Tibial nerve (tissue), 4 donors: Measurements from ENCODE around the gene APBA3. TPM values are rescaled to one million over a fixed set of nuclear protein-coding genes. Genes with fewer than 3 reads are reported as not detected.

Source experiments
- DNase-seq, 2 donors: peaks; one replicate each; pipeline ENCODE4 v3.0.0-alpha.2; 2019; ENCODE audit warnings: low spot score in 2 of 2
- H3K27ac ChIP-seq, 4 donors: fragments of 200-600 bp; sonication (generic) in 3 of 4; one replicate each; pipeline ENCODE4 v1.5.1; 2017 to 2019; ENCODE audit warnings: mild to moderate bottlenecking in 1 of 4
- H3K27me3 ChIP-seq, 2 donors: fragments of 200-600 bp; sonication (generic) in 1 of 2; one replicate each; pipeline versions ENCODE4 v1.5.1 to v1.6.0; 2017 to 2019
- H3K36me3 ChIP-seq, 3 donors: fragments of 200-600 bp; sonication (generic); one replicate each; pipeline ENCODE4 v1.5.1; 2018 to 2019
- H3K4me1 ChIP-seq, 4 donors: fragments of 200-600 bp; sonication (generic) in 3 of 4; one replicate each; pipeline ENCODE4 v1.5.1; 2017 to 2019
- H3K4me3 ChIP-seq, 4 donors: fragments of 200-600 bp; sonication (generic) in 3 of 4; one replicate each; pipeline ENCODE4 v1.5.1; 2017 to 2019; ENCODE audit warnings: mild to moderate bottlenecking in 1 of 4, moderate library complexity in 1 of 4
- H3K9me3 ChIP-seq, 4 donors: fragments of 200-600 bp; sonication (generic) in 3 of 4; one replicate each; pipeline ENCODE4 v1.5.1; 2017 to 2019
- EP300 ChIP-seq, 2 donors: sonication (generic); formaldehyde crosslinking; IDR thresholded peaks; one replicate each; pipeline ENCODE4 v1.6.1; 2017; ENCODE audit warnings: antibody characterized with exemption in 2 of 2, mild to moderate bottlenecking in 1 of 2
- POLR2A ChIP-seq, 2 donors: fragments of 450-650 bp; IDR thresholded peaks; one replicate each; pipeline ENCODE4 v1.6.1; 2017; ENCODE audit warnings: antibody characterized with exemption in 2 of 2, mild to moderate bottlenecking in 2 of 2, moderate library complexity in 2 of 2
- WGBS, 2 donors: methylation state at CpG; one replicate each; pipeline ENCODE4 v1.1.5; 2018; 5-methylcytosine and 5-hydroxymethylcytosine counted together
- total RNA-seq, 4 donors: library from RNA; depleted of rRNA; stranded (reverse); fragments of >200 nt; gene quantifications; one replicate each; pipeline ENCODE4 v1.1.0, GENCODE V29; 2016
- TF ChIP-seq, protein P1 (sequence below), 5 experiments: fragments of 200-600 bp in 3 of 5; fragments of 450-650 bp in 2 of 5; sonication (generic) in 3 of 5; IDR thresholded peaks; one replicate each; pipeline ENCODE4 v1.5.1; 2016 to 2019; ENCODE audit warnings: antibody characterized with exemption in 5 of 5, mild to moderate bottlenecking in 3 of 5, moderate library complexity in 2 of 5

APBA3 gene
- total RNA-seq, 4 donors from 2014 or later: 21.6 to 51.0 (median 34.7) TPM

DNA sequence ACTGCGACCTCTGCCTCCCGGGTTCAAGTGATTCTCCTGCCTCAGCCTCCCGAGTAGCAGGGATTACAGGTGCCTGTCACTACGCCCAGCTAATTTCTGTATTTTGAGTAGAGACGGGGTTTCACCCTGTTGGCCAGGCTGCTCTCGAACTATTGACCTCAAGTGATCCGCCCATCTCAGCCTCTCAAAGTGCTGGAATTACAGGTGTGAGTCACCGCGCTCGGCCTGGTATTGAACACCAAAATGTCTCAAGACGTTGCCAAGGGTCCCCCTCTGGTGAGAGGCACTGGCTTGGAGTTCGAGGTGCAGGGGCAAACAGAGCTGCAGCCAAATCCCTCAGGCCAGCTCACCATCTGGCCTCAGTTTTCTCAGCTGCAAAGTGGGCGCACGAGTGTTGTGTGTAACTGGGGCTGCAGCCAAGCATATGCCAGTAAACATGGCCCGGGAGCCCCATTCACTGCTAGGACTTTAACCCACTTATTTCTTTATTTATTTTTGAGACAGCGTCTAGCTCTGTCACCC lies 45.3 kb downstream of the APBA3 start:
- no peak for DNase-seq
- H3K27ac ChIP-seq: no peak overlapping the region
- H3K4me3 ChIP-seq: no peak overlapping the region
- H3K4me1 ChIP-seq: peaks cover 0 to 24% (median 0%) of the 10 kb centered on the region in 4 donors
- WGBS, 2 donors: 68 to 84% methylated on average over 9 to 16 of the region's 16 CpGs
- H3K27me3 ChIP-seq: peaks cover 0 to 34% of the 10 kb centered on the region in 2 donors
- H3K36me3 ChIP-seq: no peaks in the 10 kb centered on the region
- no peaks in the 10 kb centered on the region for H3K9me3 ChIP-seq
- TF ChIP-seq POLR2A (IDR thresholded peaks at IDR 0.05): no peak

DNA sequence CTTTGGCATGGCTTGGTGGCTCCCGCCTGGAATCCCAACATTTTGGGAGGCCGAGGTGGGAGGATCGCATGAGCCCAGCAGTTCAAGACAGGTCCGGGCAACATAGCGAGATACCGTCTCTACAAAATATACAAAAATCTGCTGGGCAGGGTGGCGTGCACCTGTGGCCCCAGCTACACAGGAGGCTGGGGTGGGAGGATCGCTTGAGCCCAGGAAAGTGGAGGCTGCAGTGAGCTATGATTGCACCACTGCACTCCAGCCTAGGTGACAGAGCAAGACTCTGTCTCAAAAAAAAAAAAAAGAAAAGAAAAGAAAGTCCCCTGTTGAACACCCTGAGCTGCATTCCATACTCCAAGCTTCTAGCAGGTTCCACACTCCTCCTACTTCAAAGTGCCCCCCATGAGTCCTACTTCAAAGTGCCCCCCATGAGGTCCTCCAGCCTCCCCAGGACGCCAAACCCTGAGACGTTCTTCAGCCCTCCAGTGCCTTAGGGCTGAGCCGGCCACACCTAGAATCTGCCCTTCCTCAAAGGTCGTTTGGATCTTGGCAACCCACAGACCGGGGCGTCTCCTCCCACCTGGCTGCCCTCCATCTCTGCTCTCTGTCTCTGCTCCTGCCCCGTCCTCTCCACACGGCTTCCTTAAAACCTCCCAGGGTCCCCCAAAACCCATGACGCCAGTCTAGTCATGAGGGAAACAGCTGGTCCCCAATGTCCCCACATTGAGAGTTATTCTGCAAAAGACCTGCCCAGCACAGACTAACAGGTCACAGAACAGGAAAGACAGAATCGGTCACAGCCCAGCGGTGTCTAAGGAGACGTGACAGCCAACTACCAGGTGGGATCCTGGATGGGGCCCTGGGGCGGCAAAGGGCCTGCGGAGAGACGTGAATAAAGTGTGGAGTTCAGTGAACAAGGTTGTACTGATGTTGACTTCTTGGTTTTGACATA lies 48.6 kb downstream of the APBA3 start:
- 44 to 47% methylated on average over 23 of the region's 23 CpGs for WGBS, 2 donors
- no peak overlapping the region for H3K4me3 ChIP-seq

GRCh38 chr19:3710265-3710812 lies 51.2 kb downstream of the APBA3 start:
- Histone ChIP-seq H3K27ac (no peak overlapping the region), H3K36me3 (no peaks in the 10 kb centered on the region), H3K4me1 (peaks cover 0 to 10% (median 0%) of the 10 kb centered on the region in 4 donors), H3K27me3 (peaks cover 0 to 44% of the 10 kb centered on the region in 2 donors), H3K9me3 (no peaks in the 10 kb centered on the region), H3K4me3 (no peak overlapping the region)
- 36 to 47% methylated on average over 18 to 20 of the region's 20 CpGs for WGBS, 2 donors
- TF ChIP-seq POLR2A (IDR thresholded peaks at IDR 0.05) (no peak), EP300 (IDR thresholded peaks at IDR 0.05) (no peak)
- TF ChIP-seq, protein P1, sequence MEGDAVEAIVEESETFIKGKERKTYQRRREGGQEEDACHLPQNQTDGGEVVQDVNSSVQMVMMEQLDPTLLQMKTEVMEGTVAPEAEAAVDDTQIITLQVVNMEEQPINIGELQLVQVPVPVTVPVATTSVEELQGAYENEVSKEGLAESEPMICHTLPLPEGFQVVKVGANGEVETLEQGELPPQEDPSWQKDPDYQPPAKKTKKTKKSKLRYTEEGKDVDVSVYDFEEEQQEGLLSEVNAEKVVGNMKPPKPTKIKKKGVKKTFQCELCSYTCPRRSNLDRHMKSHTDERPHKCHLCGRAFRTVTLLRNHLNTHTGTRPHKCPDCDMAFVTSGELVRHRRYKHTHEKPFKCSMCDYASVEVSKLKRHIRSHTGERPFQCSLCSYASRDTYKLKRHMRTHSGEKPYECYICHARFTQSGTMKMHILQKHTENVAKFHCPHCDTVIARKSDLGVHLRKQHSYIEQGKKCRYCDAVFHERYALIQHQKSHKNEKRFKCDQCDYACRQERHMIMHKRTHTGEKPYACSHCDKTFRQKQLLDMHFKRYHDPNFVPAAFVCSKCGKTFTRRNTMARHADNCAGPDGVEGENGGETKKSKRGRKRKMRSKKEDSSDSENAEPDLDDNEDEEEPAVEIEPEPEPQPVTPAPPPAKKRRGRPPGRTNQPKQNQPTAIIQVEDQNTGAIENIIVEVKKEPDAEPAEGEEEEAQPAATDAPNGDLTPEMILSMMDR (IDR thresholded peaks at IDR 0.05): no peak
- peak; percentile 47 to 52 for DNase-seq

More for the DNA sequence above, 48.6 kb downstream of the APBA3 start:
- Histone ChIP-seq H3K27me3 (peaks cover 0 to 20% of the 10 kb centered on the region in 2 donors), H3K4me1 (peaks cover 0 to 10% (median 0%) of the 10 kb centered on the region in 4 donors), H3K9me3 (no peaks in the 10 kb centered on the region), H3K27ac (peak overlapping the region in 2 of 4 donors; percentile 11 to 51), H3K36me3 (no peaks in the 10 kb centered on the region)
- DNase-seq: no peak
- TF ChIP-seq EP300 (IDR thresholded peaks at IDR 0.05) (no peak), POLR2A (IDR thresholded peaks at IDR 0.05) (no peak)
- TF ChIP-seq, protein P1 (IDR thresholded peaks at IDR 0.05): no peak

DNA sequence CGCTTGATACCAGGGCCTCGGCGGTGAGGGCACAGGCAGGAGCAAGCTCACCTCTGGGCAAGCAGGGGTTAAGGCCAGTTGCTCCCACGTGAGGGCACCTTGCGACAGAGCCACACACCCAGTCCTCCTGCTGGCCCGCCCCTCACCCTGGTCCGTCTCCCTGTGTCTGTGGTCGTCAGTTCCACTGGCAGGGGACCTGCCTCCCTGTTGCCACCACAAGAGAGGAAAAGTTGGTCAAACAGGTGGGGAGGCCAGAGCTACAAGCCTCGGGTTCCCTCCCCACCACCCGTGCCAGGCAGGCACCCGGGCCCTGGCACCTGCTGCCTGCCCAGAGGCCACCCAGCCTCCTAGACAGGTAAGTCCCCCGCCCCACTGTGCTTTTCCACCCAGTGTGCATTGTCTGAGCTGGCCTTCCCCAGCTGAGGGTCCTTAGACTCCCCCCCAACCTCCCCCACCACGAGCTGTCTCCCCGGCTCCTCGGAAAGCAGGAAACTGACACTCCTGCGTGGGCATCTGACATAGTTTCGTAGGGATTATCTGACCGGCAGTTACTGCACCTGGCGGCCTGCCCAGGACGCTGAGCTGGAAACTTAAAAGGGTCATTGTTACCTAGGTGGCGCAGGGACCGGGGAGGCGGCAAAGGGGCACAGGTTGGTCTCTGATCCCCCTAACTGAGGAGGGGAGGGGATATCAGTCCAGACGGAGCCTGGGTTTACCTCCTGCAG lies 53.1 kb downstream of the APBA3 start, which contains the start of gene TJP3:
Gene TJP3 (plus strand): TSS at position 178 of the 725 bp plus-strand sequence. CDS start 20,049 bp downstream, outside the sequence.
- Histone ChIP-seq H3K27ac (peak within 1 kb of the TSS in 1 of 4 donors; percentile 70), H3K27me3 (peaks cover 0 to 52% of the 10 kb centered on the region in 2 donors), H3K9me3 (no peaks in the 10 kb centered on the region), H3K4me1 (peaks cover 0 to 9% (median 0%) of the 10 kb centered on the region in 4 donors), H3K36me3 (no peaks in the 10 kb centered on the region), H3K4me3 (peak within 1 kb of the TSS in 1 of 4 donors; percentile 21)
- DNase-seq: no peak
- WGBS, 2 donors: 30 to 36% methylated on average over 14 to 22 of the region's 24 CpGs
- TF ChIP-seq POLR2A (IDR thresholded peaks at IDR 0.05): no peak
- TF ChIP-seq EP300 (IDR thresholded peaks at IDR 0.05): no peak
- TF ChIP-seq, protein P1 (IDR thresholded peaks at IDR 0.05): no peak

DNA sequence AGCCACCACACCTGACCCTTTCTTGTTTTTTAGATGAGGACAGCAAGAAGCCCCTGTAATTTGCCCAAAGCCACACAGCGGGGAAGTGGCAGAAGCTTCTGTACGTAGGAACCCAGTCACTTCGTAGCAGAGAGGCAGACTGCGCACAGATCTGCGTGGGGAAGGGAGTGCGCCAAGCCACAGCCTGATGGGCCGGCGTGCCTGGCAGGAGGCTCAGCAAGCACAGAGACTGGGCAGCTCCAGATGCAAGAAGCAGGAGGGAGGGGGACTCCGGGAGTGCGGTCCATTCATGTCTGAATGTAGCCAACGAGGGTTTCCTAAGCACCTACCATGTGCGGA lies 53.7 kb downstream of the APBA3 start:
- no peak for DNase-seq
- Histone ChIP-seq H3K9me3 (no peaks in the 10 kb centered on the region), H3K27me3 (peaks cover 0 to 52% of the 10 kb centered on the region in 2 donors), H3K36me3 (no peaks in the 10 kb centered on the region), H3K4me1 (peaks cover 0 to 3% (median 0%) of the 10 kb centered on the region in 4 donors), H3K4me3 (no peak overlapping the region), H3K27ac (peak overlapping the region in 1 of 4 donors; percentile 70)
- 84 to 88% methylated on average over 10 to 12 of the region's 12 CpGs for WGBS, 2 donors
- TF ChIP-seq, protein P1 (IDR thresholded peaks at IDR 0.05): no peak
- TF ChIP-seq EP300 (IDR thresholded peaks at IDR 0.05): no peak
- no peak for TF ChIP-seq POLR2A (IDR thresholded peaks at IDR 0.05)
